Effector memory CD4-positive, alpha-beta T cell (primary cell): ENCODE data around the gene POLR2I.

Experiments used
- DNase-seq, 3 donors: peaks; one replicate each; pipeline ENCODE4 v3.0.0-alpha.2; 2020
- H3K27ac ChIP-seq: 2 replicates; pipeline ENCODE4 v1.7.0; 2013; ENCODE audit warnings: mild to moderate bottlenecking, low read length, moderate library complexity; ENCODE audit not compliant: insufficient read depth, poor library complexity, severe bottlenecking
- H3K27me3 ChIP-seq: replicated peaks from 2 replicates; pipeline ENCODE4 v1.7.0; 2013; ENCODE audit warnings: mild to moderate bottlenecking, low read length; ENCODE audit not compliant: insufficient read depth, control insufficient read depth, poor library complexity, severe bottlenecking
- H3K36me3 ChIP-seq: 2 replicates; pipeline ENCODE4 v1.7.0; 2013; ENCODE audit warnings: mild to moderate bottlenecking, low read length, moderate library complexity; ENCODE audit not compliant: control insufficient read depth, insufficient read depth
- H3K4me1 ChIP-seq: 2 replicates; pipeline ENCODE4 v1.7.0; 2013; ENCODE audit warnings: low read length, mild to moderate bottlenecking; ENCODE audit not compliant: control insufficient read depth, insufficient read depth, poor library complexity, severe bottlenecking
- H3K4me3 ChIP-seq: 2 replicates; pipeline ENCODE4 v1.7.0; 2013; ENCODE audit warnings: low read length, low read depth, mild to moderate bottlenecking; ENCODE audit not compliant: insufficient read depth, poor library complexity, severe bottlenecking
- H3K9me3 ChIP-seq: 2 replicates; pipeline ENCODE4 v1.7.0; 2013; ENCODE audit warnings: mild to moderate bottlenecking, low read length, moderate library complexity; ENCODE audit not compliant: control insufficient read depth

POLR2I gene

GRCh38 chr19:36113425-36113824 is 1.2 kb downstream of the POLR2I start:
- DNase-seq = no peak
- no peaks in the 10 kb centered on the region for H3K9me3 ChIP-seq
- peak overlapping the region; percentile 80 for H3K4me3 ChIP-seq
- H3K27me3 ChIP-seq = no peaks in the 10 kb centered on the region
- H3K27ac ChIP-seq = no peak overlapping the region
- H3K36me3 ChIP-seq = peaks cover 32% of the 10 kb centered on the region
- peaks cover 20% of the 10 kb centered on the region for H3K4me1 ChIP-seq

- H3K4me1 ChIP-seq = peaks cover 20% of the 10 kb centered on the region
- no peak overlapping the region for H3K27ac ChIP-seq
- H3K4me3 ChIP-seq = no peak overlapping the region
Measured at GRCh38 chr19:36112678-36113077, 2.0 kb downstream of the POLR2I start.

GRCh38 chr19:36111200-36111539 is 3.5 kb downstream of the POLR2I start:
- Histone ChIP-seq H3K4me3 (no peak overlapping the region), H3K27me3 (no peaks in the 10 kb centered on the region), H3K27ac (no peak overlapping the region), H3K9me3 (no peaks in the 10 kb centered on the region), H3K4me1 (peaks cover 16% of the 10 kb centered on the region), H3K36me3 (peaks cover 20% of the 10 kb centered on the region)
- DNase-seq = no peak

More at GRCh38 chr19:36112678-36113077, 2.0 kb downstream of the POLR2I start:
- H3K27me3 ChIP-seq = no peaks in the 10 kb centered on the region
- H3K36me3 ChIP-seq = peaks cover 25% of the 10 kb centered on the region
- no peaks in the 10 kb centered on the region for H3K9me3 ChIP-seq
- no peak for DNase-seq

- H3K9me3 ChIP-seq = no peaks in the 10 kb centered on the region
Measured at GRCh38 chr19:36110487-36111199, 4.0 kb downstream of the POLR2I start, which contains the start of gene OVOL3. OVOL3 (plus strand) TSS chr19:36111143; CDS start chr19:36111203, 60 bp downstream.

GRCh38 chr19:36108684-36109083 is 6.0 kb downstream of the POLR2I start:
- Histone ChIP-seq H3K36me3 (peaks cover 24% of the 10 kb centered on the region), H3K27me3 (no peaks in the 10 kb centered on the region), H3K4me3 (no peak overlapping the region), H3K4me1 (peaks cover 3% of the 10 kb centered on the region), H3K27ac (no peak overlapping the region), H3K9me3 (no peaks in the 10 kb centered on the region)
- no peak for DNase-seq

More at GRCh38 chr19:36110487-36111199, 4.0 kb downstream of the POLR2I start, which contains the start of gene OVOL3:
- Histone ChIP-seq H3K36me3 (peaks cover 20% of the 10 kb centered on the region), H3K4me1 (peaks cover 11% of the 10 kb centered on the region), H3K4me3 (no peak within 1 kb of the TSS), H3K27me3 (no peaks in the 10 kb centered on the region), H3K27ac (no peak within 1 kb of the TSS)
- no peak for DNase-seq

GRCh38 chr19:36106991-36107390 is 7.7 kb downstream of the POLR2I start:
- H3K27me3 ChIP-seq = no peaks in the 10 kb centered on the region
- peaks cover 8% of the 10 kb centered on the region for H3K36me3 ChIP-seq
- no peak for DNase-seq
- no peak overlapping the region for H3K4me3 ChIP-seq
- H3K4me1 ChIP-seq = no peaks in the 10 kb centered on the region
- H3K27ac ChIP-seq = no peak overlapping the region
- H3K9me3 ChIP-seq = no peaks in the 10 kb centered on the region

GRCh38 chr19:36106441-36106840 is 8.2 kb downstream of the POLR2I start:
- H3K4me1 ChIP-seq = no peaks in the 10 kb centered on the region
- no peaks in the 10 kb centered on the region for H3K9me3 ChIP-seq

GRCh38 chr19:36103842-36104552 is 10.7 kb downstream of the POLR2I start:
- no peak overlapping the region for H3K27ac ChIP-seq
- H3K36me3 ChIP-seq = peaks cover 4% of the 10 kb centered on the region
- no peaks in the 10 kb centered on the region for H3K9me3 ChIP-seq
- H3K4me3 ChIP-seq = no peak overlapping the region
- DNase-seq = no peak
- H3K27me3 ChIP-seq = no peaks in the 10 kb centered on the region
- H3K4me1 ChIP-seq = no peaks in the 10 kb centered on the region

More at GRCh38 chr19:36106441-36106840, 8.2 kb downstream of the POLR2I start:
- H3K4me3 ChIP-seq = no peak overlapping the region
- no peak for DNase-seq
- no peak overlapping the region for H3K27ac ChIP-seq
- no peaks in the 10 kb centered on the region for H3K27me3 ChIP-seq
- peaks cover 8% of the 10 kb centered on the region for H3K36me3 ChIP-seq

GRCh38 chr19:36103040-36103626 is 11.5 kb downstream of the POLR2I start:
- peaks cover 4% of the 10 kb centered on the region for H3K36me3 ChIP-seq
- no peaks in the 10 kb centered on the region for H3K9me3 ChIP-seq

More at GRCh38 chr19:36103040-36103626, 11.5 kb downstream of the POLR2I start:
- no peaks in the 10 kb centered on the region for H3K27me3 ChIP-seq
- H3K4me1 ChIP-seq = no peaks in the 10 kb centered on the region
- DNase-seq = no peak
- no peak overlapping the region for H3K27ac ChIP-seq
- H3K4me3 ChIP-seq = no peak overlapping the region
